ENCODE results near the gene MBD6.
"Not testable (repeated sequence)": the region's sequence is repeated elsewhere in the genome, so short reads cannot be mapped to it uniquely, and the experiment has no call there.

The MBD6 gene

DNA sequence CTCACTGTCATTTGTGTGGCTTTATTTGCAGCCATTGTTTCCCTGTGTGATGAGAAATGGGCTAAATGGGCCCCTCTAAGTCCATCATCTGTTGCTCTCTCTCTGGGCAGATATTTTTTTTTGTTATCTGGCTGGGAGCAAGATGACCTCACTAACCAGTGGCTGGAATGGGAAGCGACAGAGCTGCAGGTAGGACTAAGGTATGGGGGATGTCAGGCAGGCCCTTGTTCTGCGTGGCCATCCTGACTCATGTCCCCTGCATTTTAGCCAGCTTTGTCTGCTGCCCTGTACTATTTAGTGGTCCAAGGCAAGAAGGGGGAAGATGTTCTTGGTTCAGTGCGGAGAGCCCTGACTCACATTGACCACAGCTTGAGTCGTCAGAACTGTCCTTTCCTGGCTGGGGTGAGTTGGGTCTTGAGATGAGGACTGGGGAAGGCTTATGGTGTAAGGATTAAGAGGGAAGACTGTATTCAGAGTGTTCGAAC lies 33.4 kb upstream of the MBD6 start:
- no peak for DNase-seq (ENCODE audit: low spot score)

- no peak for DNase-seq (ENCODE audit: low spot score)
These were observed 32.5 kb upstream of the MBD6 start for GRCh38 chr12:57490126-57490525.

DNA sequence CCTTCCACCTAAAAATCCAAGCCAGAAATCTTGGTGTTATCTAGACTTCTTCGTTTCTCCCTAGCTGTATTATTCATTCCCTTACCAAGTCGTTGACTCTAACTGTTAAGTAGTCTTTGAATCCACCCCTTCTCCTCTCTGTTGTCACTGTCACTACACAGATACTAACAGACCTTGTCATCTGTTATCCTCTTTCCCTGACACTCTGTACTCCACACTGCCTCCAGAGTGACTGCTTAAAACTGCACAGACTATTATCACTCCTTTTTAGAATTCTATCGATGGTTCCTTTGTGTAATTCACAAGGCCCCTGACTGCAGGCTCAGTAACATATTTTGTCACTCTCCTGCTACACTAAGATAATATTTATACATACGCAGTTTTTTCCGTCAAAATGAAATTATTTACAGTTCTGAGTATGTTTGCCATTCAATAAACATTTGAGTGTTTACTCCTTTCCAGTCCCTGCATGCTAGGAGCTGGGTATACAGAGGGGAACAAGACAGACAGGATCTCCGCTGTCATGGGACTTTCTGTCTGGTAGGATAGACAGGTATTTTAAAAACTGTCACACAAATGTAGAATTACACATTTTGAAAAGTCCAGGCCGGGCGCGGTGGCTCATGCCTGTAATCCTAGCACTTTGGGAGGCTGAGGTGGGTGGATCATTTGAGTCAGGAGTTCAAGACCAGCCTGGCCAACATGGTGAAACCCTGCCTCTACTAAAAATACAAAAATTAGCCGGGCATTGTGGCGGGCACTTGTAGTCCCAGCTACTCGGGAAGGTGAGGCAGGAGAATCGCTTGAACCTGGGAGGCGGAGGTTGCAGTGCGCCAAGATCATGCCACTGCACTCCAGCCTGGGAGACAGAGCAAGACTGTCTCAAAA lies 31.0 kb upstream of the MBD6 start:
- no peak for DNase-seq (ENCODE audit: low spot score)

DNA sequence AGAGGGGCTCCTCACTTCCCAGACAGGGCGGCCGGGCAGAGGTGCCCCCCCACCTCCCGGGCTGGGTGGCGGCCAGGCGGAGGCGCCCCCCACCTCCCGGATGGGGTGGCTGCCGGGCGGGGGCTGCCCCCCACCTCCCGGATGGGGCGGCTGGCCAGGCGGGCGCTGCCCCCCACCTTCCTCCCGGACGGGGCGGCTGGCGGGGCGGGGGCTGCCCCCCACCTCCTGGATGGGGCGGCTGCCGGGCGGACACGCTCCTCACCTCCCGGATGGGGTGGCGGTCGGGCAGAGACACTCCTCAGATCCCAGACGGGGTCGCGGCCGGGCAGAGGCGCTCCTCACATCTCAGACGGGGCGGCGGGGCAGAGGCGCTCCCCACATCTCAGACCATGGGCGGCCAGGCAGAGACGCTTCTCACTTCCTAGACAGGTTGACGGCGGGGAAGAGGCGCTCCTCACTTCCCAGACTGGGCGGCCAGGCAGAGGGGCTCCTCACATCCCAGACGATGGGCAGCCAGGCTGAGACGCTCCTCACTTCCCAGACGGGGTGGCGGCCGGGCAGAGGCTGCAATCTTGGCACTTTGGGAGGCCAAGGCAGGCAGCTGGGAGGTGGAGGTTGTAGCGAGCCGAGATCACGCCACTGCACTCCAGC lies 27.4 kb upstream of the MBD6 start:
- not testable (repeated sequence) for DNase-seq (ENCODE audit: low spot score)

GRCh38 chr12:57496822-57497221 lies 25.8 kb upstream of the MBD6 start:
- no peak for DNase-seq (ENCODE audit: low spot score)

- no peak for DNase-seq (ENCODE audit: low spot score)
These were observed 25.1 kb upstream of the MBD6 start for GRCh38 chr12:57497223-57498131.

DNA sequence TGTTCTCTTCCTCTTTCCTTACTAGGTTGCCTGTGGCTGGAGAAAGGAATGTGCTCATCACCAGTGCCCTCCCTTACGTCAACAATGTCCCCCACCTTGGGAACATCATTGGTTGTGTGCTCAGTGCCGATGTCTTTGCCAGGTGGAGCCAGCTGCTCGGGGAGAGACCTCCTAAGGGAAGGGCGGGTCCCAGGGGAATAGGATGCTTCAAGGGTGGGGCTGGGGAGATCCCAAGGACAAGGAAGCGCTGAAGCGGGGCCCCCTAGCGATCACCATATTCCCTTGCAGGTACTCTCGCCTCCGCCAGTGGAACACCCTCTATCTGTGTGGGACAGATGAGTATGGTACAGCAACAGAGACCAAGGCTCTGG lies 24.5 kb upstream of the MBD6 start:
- no peak for DNase-seq (ENCODE audit: low spot score)

DNA sequence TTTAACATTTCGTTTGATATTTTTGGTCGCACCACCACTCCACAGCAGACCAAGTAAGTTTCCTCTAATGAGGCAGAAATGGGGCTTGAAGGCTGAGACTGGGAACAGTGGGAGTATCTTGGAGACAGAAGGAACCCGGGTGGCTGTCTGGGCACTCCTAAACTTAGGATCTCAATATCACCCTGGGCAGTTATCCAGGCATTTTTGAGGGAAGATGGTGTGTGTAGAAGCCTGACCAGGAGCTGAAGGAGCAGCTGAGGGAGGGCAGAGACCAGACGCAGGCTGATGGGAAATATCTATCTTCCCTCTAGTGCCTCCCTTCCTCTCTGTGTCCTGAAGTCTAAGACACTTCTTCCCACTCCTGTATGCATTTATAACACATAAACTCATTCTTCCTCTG lies 24.1 kb upstream of the MBD6 start:
- DNase-seq (ENCODE audit: low spot score) = no peak

DNA sequence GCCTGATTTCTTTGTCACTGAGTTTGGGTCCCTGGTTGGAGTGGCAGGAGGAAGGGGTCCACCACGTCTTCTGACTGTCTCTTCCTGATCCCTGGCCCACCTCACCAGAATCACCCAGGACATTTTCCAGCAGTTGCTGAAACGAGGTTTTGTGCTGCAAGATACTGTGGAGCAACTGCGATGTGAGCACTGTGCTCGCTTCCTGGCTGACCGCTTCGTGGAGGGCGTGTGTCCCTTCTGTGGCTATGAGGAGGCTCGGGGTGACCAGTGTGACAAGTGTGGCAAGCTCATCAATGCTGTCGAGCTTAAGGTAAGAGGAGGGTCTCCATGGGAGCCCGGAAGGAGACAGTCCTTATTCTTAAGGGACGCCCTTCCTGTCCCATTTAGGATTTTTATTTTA lies 22.4 kb upstream of the MBD6 start:
- no peak for DNase-seq (ENCODE audit: low spot score)

GRCh38 chr12:57502311-57502969 lies 20.2 kb upstream of the MBD6 start:
- DNase-seq (ENCODE audit: low spot score) = not testable (repeated sequence)

GRCh38 chr12:57506541-57506940 lies 16.1 kb upstream of the MBD6 start:
- not testable (repeated sequence) for DNase-seq (ENCODE audit: low spot score)

- DNase-seq (ENCODE audit: low spot score) = not testable (repeated sequence)
These were observed 14.8 kb upstream of the MBD6 start for GRCh38 chr12:57507796-57508195.

GRCh38 chr12:57511161-57511560 lies 11.5 kb upstream of the MBD6 start:
- no peak for DNase-seq (ENCODE audit: low spot score)

GRCh38 chr12:57511588-57512325 lies 10.9 kb upstream of the MBD6 start:
- no peak for DNase-seq (ENCODE audit: low spot score)

GRCh38 chr12:57512665-57513064 lies 10.0 kb upstream of the MBD6 start:
- DNase-seq (ENCODE audit: low spot score) = no peak

DNA sequence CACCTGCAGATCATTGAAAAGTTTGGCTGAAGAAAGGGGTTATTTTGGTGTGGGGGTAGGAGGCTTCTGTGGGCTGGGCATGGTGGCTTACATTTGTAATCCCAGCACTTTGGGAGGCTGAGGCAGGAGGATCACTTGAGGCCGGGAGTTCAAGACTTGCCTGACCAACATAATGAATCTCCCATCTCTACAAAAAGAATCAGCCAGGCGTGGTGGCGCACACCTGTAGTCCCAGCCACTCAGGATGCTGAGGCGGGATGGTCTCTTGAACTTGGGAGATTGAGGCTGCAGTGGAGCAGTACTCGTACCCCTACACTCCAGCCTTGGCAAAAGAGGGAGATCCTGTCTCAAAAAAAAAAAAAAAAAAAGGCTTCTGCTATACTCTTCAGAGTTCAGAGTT lies 9.4 kb upstream of the MBD6 start:
- DNase-seq (ENCODE audit: low spot score) = no peak

- not testable (repeated sequence) for DNase-seq (ENCODE audit: low spot score)
These were observed 8.9 kb upstream of the MBD6 start for GRCh38 chr12:57513677-57514076.

DNA sequence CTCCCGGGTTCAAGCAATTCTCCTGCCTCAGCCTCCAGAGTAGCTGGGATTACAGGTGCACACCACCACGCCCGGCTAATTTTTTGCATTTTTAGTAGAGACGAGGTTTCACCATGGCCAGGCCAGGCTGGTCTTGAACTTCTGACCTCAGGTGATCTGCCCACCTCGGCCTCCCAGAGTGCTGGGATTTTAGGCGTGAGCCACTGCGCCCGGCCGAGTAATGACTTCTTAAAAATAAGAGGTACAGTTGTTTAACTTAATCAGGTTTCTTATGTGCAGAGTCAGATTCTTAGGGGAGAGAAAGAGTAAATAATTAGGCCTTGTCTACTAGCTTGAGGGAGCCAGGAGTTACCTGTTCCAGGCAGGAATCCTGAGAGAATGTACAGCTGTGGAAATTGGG lies 8.4 kb upstream of the MBD6 start:
- not testable (repeated sequence) for DNase-seq (ENCODE audit: low spot score)

DNA sequence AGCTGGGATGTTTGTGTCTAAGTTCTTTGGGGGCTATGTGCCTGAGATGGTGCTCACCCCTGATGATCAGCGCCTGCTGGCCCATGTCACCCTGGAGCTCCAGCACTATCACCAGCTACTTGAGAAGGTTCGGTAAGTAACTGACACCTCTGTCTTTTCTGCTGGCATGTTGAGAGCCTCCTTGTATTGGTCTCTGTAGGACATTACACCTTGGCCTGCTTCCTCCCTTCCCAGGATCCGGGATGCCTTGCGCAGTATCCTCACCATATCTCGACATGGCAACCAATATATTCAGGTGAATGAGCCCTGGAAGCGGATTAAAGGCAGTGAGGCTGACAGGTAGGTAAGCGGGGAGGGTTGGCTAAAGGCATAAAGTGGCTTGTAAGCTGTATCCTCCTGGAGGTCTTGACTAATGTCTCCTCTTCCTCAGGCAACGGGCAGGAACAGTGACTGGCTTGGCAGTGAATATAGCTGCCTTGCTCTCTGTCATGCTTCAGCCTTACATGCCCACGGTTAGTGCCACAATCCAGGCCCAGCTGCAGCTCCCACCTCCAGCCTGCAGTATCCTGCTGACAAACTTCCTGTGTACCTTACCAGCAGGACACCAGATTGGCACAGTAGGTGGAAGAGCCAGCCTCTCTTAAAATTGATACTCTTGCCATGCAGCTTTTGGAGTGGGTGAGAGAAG lies 7.8 kb upstream of the MBD6 start:
- no peak for DNase-seq (ENCODE audit: low spot score)

DNA sequence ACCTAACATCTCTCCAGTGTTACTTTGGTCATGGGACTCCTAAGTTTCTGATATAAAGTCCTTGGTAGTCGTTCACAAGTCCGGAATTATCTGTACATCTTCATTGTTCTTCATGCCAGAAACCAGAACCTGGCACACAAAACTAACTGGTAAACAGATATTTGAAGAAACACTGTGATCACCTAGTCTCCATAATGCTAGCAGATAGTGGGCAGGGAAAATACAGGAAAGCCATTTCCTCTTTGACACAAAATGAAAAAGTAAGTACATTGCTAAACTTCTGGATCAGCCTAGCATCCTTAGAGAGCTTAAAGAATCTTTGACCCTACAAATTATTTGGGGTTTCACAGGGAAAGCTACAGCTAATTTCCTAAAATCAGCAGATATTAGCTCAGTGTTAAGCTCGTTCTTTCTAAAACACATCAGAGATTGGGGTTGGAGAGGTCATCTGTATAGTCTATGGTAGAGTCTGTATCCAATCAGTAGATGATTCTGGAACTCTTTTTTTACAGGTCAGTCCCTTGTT lies 7.2 kb upstream of the MBD6 start:
- no peak for DNase-seq (ENCODE audit: low spot score)
